ENCODE data around the gene HSPB9.
A peak's percentile ranks its signal among the peaks of the same experiment; 100 is the strongest.

The HSPB9 gene

GRCh38 chr17:42122371-42123303 lies at the start of gene HSPB9:
HSPB9 (plus strand) TSS chr17:42122804; CDS start chr17:42122851, 47 bp downstream.
- no peaks in the 10 kb centered on the region for H3K9me3 Mint-ChIP-seq
- no peak for TF ChIP-seq CTCF (IDR thresholded peaks at IDR 0.05; ENCODE audit: unreplicated experiment in 3 of 3)
- peak within 1 kb of the TSS; percentile 33 to 82 (median 82) for H3K27ac Mint-ChIP-seq
- no peaks in the 10 kb centered on the region for H3K27me3 Mint-ChIP-seq (ENCODE audit: low read depth)
- peaks cover 35% of the 10 kb centered on the region for H3K36me3 Mint-ChIP-seq (ENCODE audit: low read depth)
- H3K4me1 Mint-ChIP-seq, result peaks cover 22% of the 10 kb centered on the region
- H3K4me3 Mint-ChIP-seq, result peak within 1 kb of the TSS; percentile 79 to 84 (median 83)

GRCh38 chr17:42075789-42076188 lies 46.8 kb upstream of the HSPB9 start:
- Mint-ChIP-seq H3K27me3 (ENCODE audit: low read depth) (peaks cover 44% of the 10 kb centered on the region), H3K27ac (no peak overlapping the region), H3K4me1 (peaks cover 13% of the 10 kb centered on the region), H3K36me3 (ENCODE audit: low read depth) (no peaks in the 10 kb centered on the region), H3K9me3 (no peaks in the 10 kb centered on the region), H3K4me3 (no peak overlapping the region)
- no peak for TF ChIP-seq CTCF (IDR thresholded peaks at IDR 0.05; ENCODE audit: unreplicated experiment in 3 of 3)

- no peaks in the 10 kb centered on the region for H3K9me3 Mint-ChIP-seq
Measured at GRCh38 chr17:42076797-42077559, 45.6 kb upstream of the HSPB9 start.

GRCh38 chr17:42077755-42078154 lies 44.8 kb upstream of the HSPB9 start:
- no peak for TF ChIP-seq CTCF (IDR thresholded peaks at IDR 0.05; ENCODE audit: unreplicated experiment in 3 of 3)
- H3K9me3 Mint-ChIP-seq, result no peaks in the 10 kb centered on the region
- H3K36me3 Mint-ChIP-seq (ENCODE audit: low read depth), result no peaks in the 10 kb centered on the region
- no peak overlapping the region for H3K27ac Mint-ChIP-seq
- peaks cover 13% of the 10 kb centered on the region for H3K4me1 Mint-ChIP-seq
- peaks cover 34% of the 10 kb centered on the region for H3K27me3 Mint-ChIP-seq (ENCODE audit: low read depth)
- no peak overlapping the region for H3K4me3 Mint-ChIP-seq

More at GRCh38 chr17:42076797-42077559, 45.6 kb upstream of the HSPB9 start:
- no peak overlapping the region for H3K4me3 Mint-ChIP-seq
- TF ChIP-seq CTCF (IDR thresholded peaks at IDR 0.05; ENCODE audit: unreplicated experiment in 3 of 3), result no peak
- no peak overlapping the region for H3K27ac Mint-ChIP-seq
- peaks cover 36% of the 10 kb centered on the region for H3K27me3 Mint-ChIP-seq (ENCODE audit: low read depth)
- H3K4me1 Mint-ChIP-seq, result peaks cover 13% of the 10 kb centered on the region
- H3K36me3 Mint-ChIP-seq (ENCODE audit: low read depth), result no peaks in the 10 kb centered on the region

- Mint-ChIP-seq H3K27me3 (ENCODE audit: low read depth) (peaks cover 26% of the 10 kb centered on the region), H3K9me3 (no peaks in the 10 kb centered on the region), H3K4me3 (no peak overlapping the region), H3K36me3 (ENCODE audit: low read depth) (no peaks in the 10 kb centered on the region), H3K4me1 (peaks cover 13% of the 10 kb centered on the region), H3K27ac (no peak overlapping the region)
- no peak for TF ChIP-seq CTCF (IDR thresholded peaks at IDR 0.05; ENCODE audit: unreplicated experiment in 3 of 3)
Measured at GRCh38 chr17:42078396-42079043, 44.1 kb upstream of the HSPB9 start.

Data from nephron (organoid).